ENCODE results near the gene PRKCA.

GRCh38 chr17:66338937-66339336, 36.5 kb downstream of the PRKCA start:
- TF ChIP-seq CTCF (IDR thresholded peaks at IDR 0.05) = no peak
- TF ChIP-seq EP300 (IDR thresholded peaks at IDR 0.05) = no peak

All from suprapubic skin (tissue), 3 donors.